Endothelial cell (in vitro differentiated cells): ENCODE results near the gene OGFOD1. TPM values are rescaled to one million over a fixed set of nuclear protein-coding genes. Genes with fewer than 3 reads are reported as not detected.

Experiments used
- DNase-seq: peaks from one replicate; pipeline ENCODE4 v3.0.0; 2021; ENCODE audit warnings: low spot score
- H3K27ac Mint-ChIP-seq: one replicate; pipeline ENCODE4 v1.8.0; 2021; ENCODE audit warnings: mixed read lengths, inconsistent platforms; ENCODE audit not compliant: unreplicated experiment
- H3K27me3 Mint-ChIP-seq: one replicate; pipeline ENCODE4 v1.8.0; 2021; ENCODE audit warnings: mild to moderate bottlenecking, moderate library complexity, mixed read lengths, inconsistent platforms; ENCODE audit not compliant: unreplicated experiment
- H3K36me3 Mint-ChIP-seq: one replicate; pipeline ENCODE4 v1.8.0; 2021; ENCODE audit warnings: mild to moderate bottlenecking, low read depth, mixed read lengths, inconsistent platforms; ENCODE audit not compliant: unreplicated experiment
- H3K4me1 Mint-ChIP-seq: one replicate; pipeline ENCODE4 v1.8.0; 2021; ENCODE audit warnings: mild to moderate bottlenecking, mixed read lengths, inconsistent platforms; ENCODE audit not compliant: unreplicated experiment
- H3K4me3 Mint-ChIP-seq: one replicate; pipeline ENCODE4 v1.8.0; 2021; ENCODE audit warnings: mild to moderate bottlenecking, mixed read lengths, inconsistent platforms; ENCODE audit not compliant: unreplicated experiment
- H3K9me3 Mint-ChIP-seq: one replicate; pipeline ENCODE4 v1.8.0; 2021; ENCODE audit warnings: mixed read lengths, inconsistent platforms; ENCODE audit not compliant: unreplicated experiment
- CTCF ChIP-seq: fragments of 200-600 bp; sonication (generic); IDR thresholded peaks from one replicate; pipeline ENCODE4 v1.5.0; 2021; ENCODE audit warnings: antibody characterized with exemption; ENCODE audit not compliant: unreplicated experiment
- total RNA-seq: library from RNA; stranded (reverse); fragmentation: NEBNext Ultra II Directional; extraction: Animal tissue kit (Norgen Biotek cat#: 25700); gene quantifications from one replicate; pipeline ENCODE4 v1.2.1, GENCODE V29; 2021; ENCODE audit not compliant: unreplicated experiment

Gene OGFOD1
- total RNA-seq, 1 donor from 2014 or later = 24.8 TPM

GRCh38 chr16:56448005-56448404 is 3.3 kb upstream of the OGFOD1 start:
- Mint-ChIP-seq H3K27me3 (peaks cover 2% of the 10 kb centered on the region), H3K27ac (no peak overlapping the region), H3K4me1 (peaks cover 18% of the 10 kb centered on the region), H3K4me3 (no peak overlapping the region), H3K9me3 (no peaks in the 10 kb centered on the region), H3K36me3 (peaks cover 3% of the 10 kb centered on the region)
- no peak for TF ChIP-seq CTCF
- DNase-seq = no peak

- no peak for TF ChIP-seq CTCF
- Mint-ChIP-seq H3K27ac (peak overlapping the region; percentile 94), H3K36me3 (peaks cover 3% of the 10 kb centered on the region), H3K4me3 (peak overlapping the region; percentile 96), H3K9me3 (no peaks in the 10 kb centered on the region), H3K4me1 (peaks cover 18% of the 10 kb centered on the region), H3K27me3 (peaks cover 2% of the 10 kb centered on the region)
- DNase-seq = no peak
Measured at GRCh38 chr16:56450275-56450985, 924 bp upstream of the OGFOD1 start.

GRCh38 chr16:56451753-56452689 is 667 bp downstream of the OGFOD1 start:
- Mint-ChIP-seq H3K36me3 (peaks cover 7% of the 10 kb centered on the region), H3K27me3 (peaks cover 2% of the 10 kb centered on the region), H3K4me1 (peaks cover 18% of the 10 kb centered on the region), H3K9me3 (no peaks in the 10 kb centered on the region), H3K27ac (peak overlapping the region; percentile 79), H3K4me3 (peak overlapping the region; percentile 96)
- peak; percentile 12 for DNase-seq
- TF ChIP-seq CTCF = no peak

GRCh38 chr16:56457927-56458470 is 6.6 kb downstream of the OGFOD1 start:
- no peak overlapping the region for H3K27ac Mint-ChIP-seq
- no peak for TF ChIP-seq CTCF
- H3K4me1 Mint-ChIP-seq = no peaks in the 10 kb centered on the region
- no peak for DNase-seq
- H3K36me3 Mint-ChIP-seq = peaks cover 13% of the 10 kb centered on the region
- no peaks in the 10 kb centered on the region for H3K9me3 Mint-ChIP-seq
- no peaks in the 10 kb centered on the region for H3K27me3 Mint-ChIP-seq
- peak overlapping the region; percentile 27 for H3K4me3 Mint-ChIP-seq
